AG09309 (cell line): ENCODE data around the gene FAM76A.
"Not testable (repeated sequence)": the region's sequence is repeated elsewhere in the genome, so short reads cannot be mapped to it uniquely, and the experiment has no call there.

Source experiments
- DNase-seq: peaks from one replicate; pipeline ENCODE4 v3.0.0-alpha.2; 2010; ENCODE audit warnings: low read depth
- H3K4me3 ChIP-seq: 2 replicates; pipeline ENCODE4 v1.5.1; 2011; ENCODE audit warnings: mild to moderate bottlenecking, low read depth, low read length, moderate library complexity; ENCODE audit not compliant: control insufficient read depth
- TF ChIP-seq, protein P1 (sequence below): IDR thresholded peaks from 2 replicates; pipeline ENCODE4 v1.5.1; 2011; ENCODE audit warnings: mild to moderate bottlenecking, low read depth, low read length, inconsistent platforms; ENCODE audit not compliant: insufficient read depth, control insufficient read depth; ENCODE audit errors: missing control alignments

Gene FAM76A

DNA sequence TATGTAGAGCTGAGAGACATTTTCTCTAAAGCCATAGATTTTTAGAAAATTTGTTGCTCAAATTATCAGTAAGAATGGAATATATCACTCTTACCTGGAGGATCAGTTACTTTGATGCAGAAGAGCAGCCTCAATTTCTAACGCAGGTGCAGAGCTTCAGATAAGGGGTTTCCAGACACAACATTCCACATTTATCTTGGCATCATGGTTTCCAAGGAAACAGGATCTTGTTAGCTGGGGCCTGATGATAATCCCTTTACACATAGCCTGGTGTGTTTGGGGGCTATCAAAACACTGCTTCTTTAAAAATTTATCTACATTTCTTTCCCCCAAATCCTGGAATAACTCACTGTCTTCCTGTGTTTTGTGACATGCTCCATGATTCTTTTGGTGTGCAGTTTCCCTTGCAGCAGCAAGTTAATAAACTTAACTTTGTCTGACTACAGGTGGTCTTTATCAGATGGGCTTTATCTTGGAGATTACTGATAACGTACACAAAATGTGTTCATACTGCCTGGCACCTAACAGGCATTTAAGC is 44.6 kb downstream of the FAM76A start:
- TF ChIP-seq, protein P1, sequence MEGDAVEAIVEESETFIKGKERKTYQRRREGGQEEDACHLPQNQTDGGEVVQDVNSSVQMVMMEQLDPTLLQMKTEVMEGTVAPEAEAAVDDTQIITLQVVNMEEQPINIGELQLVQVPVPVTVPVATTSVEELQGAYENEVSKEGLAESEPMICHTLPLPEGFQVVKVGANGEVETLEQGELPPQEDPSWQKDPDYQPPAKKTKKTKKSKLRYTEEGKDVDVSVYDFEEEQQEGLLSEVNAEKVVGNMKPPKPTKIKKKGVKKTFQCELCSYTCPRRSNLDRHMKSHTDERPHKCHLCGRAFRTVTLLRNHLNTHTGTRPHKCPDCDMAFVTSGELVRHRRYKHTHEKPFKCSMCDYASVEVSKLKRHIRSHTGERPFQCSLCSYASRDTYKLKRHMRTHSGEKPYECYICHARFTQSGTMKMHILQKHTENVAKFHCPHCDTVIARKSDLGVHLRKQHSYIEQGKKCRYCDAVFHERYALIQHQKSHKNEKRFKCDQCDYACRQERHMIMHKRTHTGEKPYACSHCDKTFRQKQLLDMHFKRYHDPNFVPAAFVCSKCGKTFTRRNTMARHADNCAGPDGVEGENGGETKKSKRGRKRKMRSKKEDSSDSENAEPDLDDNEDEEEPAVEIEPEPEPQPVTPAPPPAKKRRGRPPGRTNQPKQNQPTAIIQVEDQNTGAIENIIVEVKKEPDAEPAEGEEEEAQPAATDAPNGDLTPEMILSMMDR: no peak
- no peak overlapping the region for H3K4me3 ChIP-seq
- DNase-seq: no peak

DNA sequence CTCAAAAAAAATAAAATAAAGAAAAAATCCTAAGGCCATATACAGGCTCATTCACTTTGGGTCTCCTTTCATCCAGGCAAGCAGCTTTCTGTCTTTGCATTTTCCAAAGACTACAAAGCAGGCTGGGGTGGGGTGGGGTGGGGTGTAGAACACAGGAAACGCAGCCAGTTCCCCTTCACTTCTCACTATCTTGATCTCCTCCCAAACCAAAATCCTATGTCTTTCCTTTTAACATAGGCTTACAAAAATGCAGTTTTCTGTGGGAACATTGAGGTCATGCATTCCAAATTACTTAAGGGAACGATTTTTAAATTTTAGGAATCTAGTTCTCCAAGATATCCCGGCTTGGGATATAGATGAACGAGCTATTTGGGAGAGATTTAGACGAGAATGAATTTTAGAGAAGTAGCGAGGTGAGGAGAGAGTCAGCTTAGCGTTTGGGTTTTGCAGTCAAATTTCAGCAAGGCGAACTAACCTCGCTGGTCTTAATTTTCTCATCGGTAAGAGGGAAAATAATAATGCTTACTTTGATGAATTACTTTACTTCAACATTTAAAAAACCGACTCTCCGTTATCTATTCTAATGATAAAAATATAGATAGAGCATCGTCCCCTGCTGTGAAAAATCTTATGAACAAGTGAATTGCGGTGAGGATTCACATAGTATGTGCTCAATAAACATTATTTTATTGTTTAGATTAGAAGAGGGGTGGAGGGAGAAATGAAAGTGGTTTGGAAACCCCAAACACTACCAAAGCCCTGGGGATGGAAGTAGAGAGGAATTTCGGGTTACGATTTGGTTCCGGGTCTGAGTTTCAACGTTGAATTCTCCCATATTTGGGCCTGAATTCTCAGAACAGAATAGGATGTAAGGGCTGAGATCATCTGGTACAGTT is 46.5 kb downstream of the FAM76A start:
- TF ChIP-seq, protein P1: no peak
- DNase-seq: no peak
- H3K4me3 ChIP-seq: peak overlapping the region; percentile 99

DNA sequence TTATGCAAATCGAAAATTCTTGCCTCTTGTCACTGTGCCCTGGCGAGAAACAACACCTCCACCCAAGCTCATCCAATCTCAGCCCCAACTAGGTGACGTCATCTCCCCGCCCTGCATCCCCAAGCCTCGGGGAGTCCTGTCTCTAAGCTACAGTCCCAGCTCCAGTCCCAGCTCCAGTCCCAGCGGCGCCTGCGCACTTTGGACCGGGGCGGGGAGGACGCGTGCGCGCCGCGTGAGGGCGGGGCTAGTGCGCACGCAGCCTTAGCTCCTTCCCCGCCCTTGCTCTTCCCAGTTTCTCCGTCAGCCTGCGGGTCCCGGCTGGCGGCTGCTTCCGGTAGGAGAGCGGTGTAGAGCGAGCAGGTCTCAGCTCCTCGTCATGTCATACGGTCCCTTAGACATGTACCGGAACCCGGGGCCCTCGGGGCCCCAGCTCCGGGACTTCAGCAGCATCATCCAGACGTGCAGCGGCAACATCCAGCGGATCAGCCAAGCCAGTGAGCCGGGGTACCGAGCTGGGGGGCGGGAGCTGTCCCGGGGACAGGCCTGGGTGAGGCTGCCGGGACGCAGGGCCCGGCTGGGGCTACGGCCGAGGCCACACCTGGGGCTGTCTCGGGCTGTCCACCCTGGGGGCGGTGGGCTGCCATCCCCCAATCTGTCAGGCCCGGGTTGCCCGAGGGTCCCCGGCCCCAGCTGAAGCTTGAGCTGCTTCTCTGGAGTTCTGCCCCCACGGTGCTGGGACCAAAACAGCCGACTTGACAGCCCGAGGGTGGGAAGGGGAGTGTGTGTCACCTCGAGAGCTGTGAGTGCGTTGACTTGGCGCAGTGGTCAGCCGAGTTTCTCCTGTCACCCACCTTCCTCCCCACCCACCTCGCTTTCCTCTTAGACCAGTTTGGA is 47.4 kb downstream of the FAM76A start, which contains the start of gene STX12:
TSS of gene STX12 (plus strand) at position 288 of the 894 bp plus-strand sequence. CDS start at position 377, 89 bp downstream.
- TF ChIP-seq, protein P1: no peak
- H3K4me3 ChIP-seq: peak within 1 kb of the TSS; percentile 99
- peak; percentile 99 for DNase-seq

DNA sequence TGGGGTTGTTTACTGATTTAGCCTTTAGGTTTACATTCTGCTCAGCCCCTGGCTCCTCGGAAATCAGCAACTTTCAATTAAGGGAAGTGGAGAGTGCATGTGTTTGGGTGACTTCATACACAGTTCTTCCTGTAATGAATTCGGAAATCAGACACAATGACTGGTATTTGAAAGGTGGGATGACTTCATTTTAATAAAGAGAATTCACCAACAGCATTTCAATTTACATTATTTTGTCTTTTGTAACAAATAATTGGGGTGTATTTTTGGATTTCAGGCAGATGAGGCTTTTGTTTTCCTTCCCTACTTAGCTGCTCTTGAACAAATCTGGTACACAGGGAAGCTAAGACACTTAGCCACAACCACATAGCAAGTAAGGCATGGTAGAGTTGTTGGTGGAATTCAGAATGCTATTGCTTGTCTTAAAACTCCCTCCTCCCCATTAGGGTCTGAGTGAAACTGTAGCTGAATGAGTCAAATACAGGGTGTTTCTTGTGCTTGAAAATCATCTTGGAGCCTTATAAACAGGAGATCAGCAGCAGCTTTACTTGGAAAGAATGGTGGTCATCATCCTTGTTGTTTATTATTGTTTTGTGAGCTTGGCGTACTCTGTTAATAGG is 48.2 kb downstream of the FAM76A start:
- TF ChIP-seq, protein P1: no peak
- no peak for DNase-seq
- H3K4me3 ChIP-seq: peak overlapping the region; percentile 99

DNA sequence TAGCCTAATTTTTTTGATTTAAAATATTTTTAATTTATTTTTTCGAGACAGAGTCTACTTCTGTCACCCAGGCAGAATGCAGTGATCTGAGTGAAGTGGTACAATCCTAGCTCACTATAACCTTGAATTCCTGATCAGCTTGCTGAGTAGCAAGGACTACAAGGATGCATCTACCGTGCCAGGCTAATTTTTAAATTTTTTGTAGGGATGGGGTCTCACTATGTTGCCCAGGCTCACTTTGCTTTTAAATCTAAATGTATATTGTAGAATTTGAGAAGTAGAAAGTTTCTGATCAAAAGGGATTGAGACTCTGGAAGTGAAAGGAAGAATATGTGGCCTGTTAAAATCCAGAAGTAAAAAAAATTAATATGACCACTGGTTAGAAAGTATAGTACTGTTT is 48.9 kb downstream of the FAM76A start:
- DNase-seq: no peak
- no peak overlapping the region for H3K4me3 ChIP-seq
- TF ChIP-seq, protein P1: no peak

DNA sequence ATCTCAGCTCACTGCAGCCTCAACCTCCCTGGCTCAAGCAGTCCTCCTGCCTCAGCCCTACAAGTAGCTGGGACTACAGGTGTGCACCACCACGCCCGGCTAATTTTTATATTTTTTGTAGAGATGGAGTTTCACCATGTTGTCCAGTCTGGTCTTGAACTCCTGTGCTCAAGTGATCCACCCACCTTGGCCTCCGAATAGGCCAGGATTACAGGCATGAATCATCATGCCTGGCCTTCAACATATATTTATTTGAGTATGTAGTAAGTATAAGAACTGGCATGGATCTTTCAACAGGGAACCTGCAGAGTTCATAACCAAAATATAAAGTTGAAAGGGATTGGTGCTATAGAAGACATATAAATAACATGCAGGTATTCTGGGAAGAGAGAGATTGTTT is 49.6 kb downstream of the FAM76A start:
- DNase-seq, H3K4me3 ChIP-seq: not testable (repeated sequence)

DNA sequence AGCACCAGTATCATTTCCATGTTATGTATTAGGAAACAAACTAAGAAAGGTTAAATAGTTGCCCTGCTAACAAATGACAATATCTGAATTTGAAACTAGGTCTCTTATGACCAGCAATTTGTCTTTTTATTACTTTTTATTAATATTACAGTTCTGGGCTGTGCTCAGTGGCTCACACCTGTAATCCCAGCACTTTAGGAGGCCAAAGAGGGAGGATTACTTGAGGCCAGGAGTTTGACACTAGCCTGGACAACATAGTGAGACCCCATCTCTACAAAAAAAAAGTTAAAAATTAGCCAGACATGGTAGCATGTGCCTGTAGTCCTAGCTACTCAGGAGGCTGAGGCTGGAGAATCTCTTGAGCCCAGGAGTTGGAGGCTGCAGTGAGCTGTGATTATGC is 50.5 kb downstream of the FAM76A start:
- not testable (repeated sequence) for H3K4me3 ChIP-seq, DNase-seq
